Measurements from ENCODE around the gene FFAR3. TPM values are rescaled to one million over a fixed set of nuclear protein-coding genes. Genes with fewer than 3 reads are reported as not detected.

FFAR3 gene
- total RNA-seq, 1 experiment from 2014 or later, result not detected

GRCh38 chr19:35389192-35389861 is 31.1 kb downstream of the FFAR3 start:
- H3K4me3 ChIP-seq (ENCODE audit: low read length), result no peak overlapping the region
- no TSS peak for BruUV-seq (replicated peaks)
- intact Hi-C loops (cut with micrococcal nuclease), result no loop called here
- H3K4me1 ChIP-seq (ENCODE audit: insufficient read depth, low read length), result no peaks in the 10 kb centered on the region
- H3K36me3 ChIP-seq (ENCODE audit: low read depth, low read length), result no peaks in the 10 kb centered on the region
- H3K79me2 ChIP-seq (ENCODE audit: low read length), result no peaks in the 10 kb centered on the region
- POLR2A ChIA-PET (ENCODE audit: unreplicated experiment), result no interaction called here
- no peaks in the 10 kb centered on the region for H3F3A ChIP-seq (ENCODE audit: low read length, unreplicated experiment)
- H3K27me3 ChIP-seq (ENCODE audit: low read length), result no peaks in the 10 kb centered on the region
- 0 out of 2 replicates have a peak, but pooled peaks cover 6% of the 10 kb centered on the region for H3K9me3 ChIP-seq (ENCODE audit: low read length)
- no peaks in the 10 kb centered on the region for H4K20me1 ChIP-seq (ENCODE audit: low read length)
- CTCF ChIA-PET, result no interaction called here
- ATAC-seq, result no peak
- no peak overlapping the region for H3K27ac ChIP-seq (ENCODE audit: low read length)
- DNase-seq, result no peak
- no peak overlapping the region for H2AFZ ChIP-seq (ENCODE audit: low read length)
- TF ChIP-seq EZH2phosphoT487 (IDR thresholded peaks at IDR 0.05; ENCODE audit: borderline replicate concordance, low read length) (no peak), EZH2 (IDR thresholded peaks at IDR 0.05; ENCODE audit: low read length, unreplicated experiment) (no peak)
- TF ChIP-seq, protein P1, sequence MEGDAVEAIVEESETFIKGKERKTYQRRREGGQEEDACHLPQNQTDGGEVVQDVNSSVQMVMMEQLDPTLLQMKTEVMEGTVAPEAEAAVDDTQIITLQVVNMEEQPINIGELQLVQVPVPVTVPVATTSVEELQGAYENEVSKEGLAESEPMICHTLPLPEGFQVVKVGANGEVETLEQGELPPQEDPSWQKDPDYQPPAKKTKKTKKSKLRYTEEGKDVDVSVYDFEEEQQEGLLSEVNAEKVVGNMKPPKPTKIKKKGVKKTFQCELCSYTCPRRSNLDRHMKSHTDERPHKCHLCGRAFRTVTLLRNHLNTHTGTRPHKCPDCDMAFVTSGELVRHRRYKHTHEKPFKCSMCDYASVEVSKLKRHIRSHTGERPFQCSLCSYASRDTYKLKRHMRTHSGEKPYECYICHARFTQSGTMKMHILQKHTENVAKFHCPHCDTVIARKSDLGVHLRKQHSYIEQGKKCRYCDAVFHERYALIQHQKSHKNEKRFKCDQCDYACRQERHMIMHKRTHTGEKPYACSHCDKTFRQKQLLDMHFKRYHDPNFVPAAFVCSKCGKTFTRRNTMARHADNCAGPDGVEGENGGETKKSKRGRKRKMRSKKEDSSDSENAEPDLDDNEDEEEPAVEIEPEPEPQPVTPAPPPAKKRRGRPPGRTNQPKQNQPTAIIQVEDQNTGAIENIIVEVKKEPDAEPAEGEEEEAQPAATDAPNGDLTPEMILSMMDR (conservative IDR thresholded peaks at IDR 0.05; ENCODE audit: low read depth, low read length), result no peak
- H3K4me2 ChIP-seq (ENCODE audit: low read length), result no peak overlapping the region
- H3K9ac ChIP-seq (ENCODE audit: low read length), result no peak overlapping the region
- no peaks in the 10 kb centered on the region for H3K9me2 ChIP-seq (replicated peaks; ENCODE audit: low read length)

DNA sequence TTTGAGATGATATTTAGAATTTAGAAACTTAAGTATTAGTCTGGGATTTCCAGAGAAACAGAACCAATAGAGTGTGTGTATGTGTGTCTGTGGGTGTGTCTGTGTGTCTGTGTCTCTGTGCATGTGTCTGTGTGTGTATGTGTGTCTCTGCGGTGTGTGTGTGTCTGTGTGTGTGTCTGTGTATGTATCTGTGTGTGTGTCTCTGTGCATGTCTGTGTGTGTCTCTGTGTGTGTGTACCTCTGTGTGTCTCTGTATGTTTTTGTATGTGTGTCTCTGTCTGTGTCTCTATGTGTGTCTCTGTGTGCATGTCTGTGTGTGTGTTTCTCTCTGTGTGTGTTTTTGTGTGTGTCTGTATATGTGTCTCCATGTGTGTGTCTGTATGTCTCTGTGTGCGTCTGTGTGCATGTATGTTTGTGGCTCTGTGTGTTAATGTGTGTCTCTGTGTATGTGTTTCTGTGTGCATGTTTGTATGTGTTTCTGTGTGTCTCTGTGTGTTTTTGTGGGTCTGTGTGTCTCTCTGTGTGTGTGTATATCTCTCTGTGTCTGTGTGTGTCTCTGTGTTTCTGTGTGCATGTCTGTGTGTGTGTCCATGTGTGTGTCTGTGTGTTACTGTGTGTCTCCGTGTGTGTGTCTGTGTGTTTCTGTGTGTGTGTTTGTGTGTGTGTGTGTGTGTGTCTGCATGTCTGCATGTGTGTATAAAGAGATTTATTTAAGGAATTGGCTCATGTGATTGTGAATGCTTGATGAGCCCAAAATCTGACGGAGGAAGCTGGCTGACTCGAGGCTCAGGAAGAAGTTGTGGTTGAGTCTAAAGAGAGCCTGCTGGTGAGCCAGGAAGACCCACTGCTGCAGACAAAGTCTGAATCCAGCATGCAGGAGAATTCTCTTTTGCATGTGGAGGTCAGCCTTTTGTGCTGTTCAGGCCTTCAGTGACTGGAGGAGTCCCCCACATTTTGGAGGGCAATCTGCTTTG is 34.8 kb downstream of the FFAR3 start:
- POLR2A ChIA-PET (ENCODE audit: unreplicated experiment), result no interaction called here
- no peak overlapping the region for H2AFZ ChIP-seq (ENCODE audit: low read length)
- H3F3A ChIP-seq (ENCODE audit: low read length, unreplicated experiment), result no peaks in the 10 kb centered on the region
- H3K79me2 ChIP-seq (ENCODE audit: low read length), result no peaks in the 10 kb centered on the region
- no peaks in the 10 kb centered on the region for H3K4me1 ChIP-seq (ENCODE audit: insufficient read depth, low read length)
- H3K27me3 ChIP-seq (ENCODE audit: low read length), result no peaks in the 10 kb centered on the region
- H3K36me3 ChIP-seq (ENCODE audit: low read depth, low read length), result no peaks in the 10 kb centered on the region
- no peak overlapping the region for H3K9ac ChIP-seq (ENCODE audit: low read length)
- no peak overlapping the region for H3K4me3 ChIP-seq (ENCODE audit: low read length)
- no TSS peak for BruUV-seq (replicated peaks)
- H3K9me3 ChIP-seq (ENCODE audit: low read length), result no peaks in the 10 kb centered on the region
- H3K27ac ChIP-seq (ENCODE audit: low read length), result no peak overlapping the region
- H4K20me1 ChIP-seq (ENCODE audit: low read length), result no peaks in the 10 kb centered on the region
- intact Hi-C loops (cut with micrococcal nuclease), result no loop called here
- H3K4me2 ChIP-seq (ENCODE audit: low read length), result no peak overlapping the region
- no peak for TF ChIP-seq EZH2 (IDR thresholded peaks at IDR 0.05; ENCODE audit: low read length, unreplicated experiment)
- TF ChIP-seq, protein P1 (conservative IDR thresholded peaks at IDR 0.05; ENCODE audit: low read depth, low read length), result no peak
- no peak for TF ChIP-seq EZH2phosphoT487 (IDR thresholded peaks at IDR 0.05; ENCODE audit: borderline replicate concordance, low read length)
- DNase-seq, result no peak
- no peaks in the 10 kb centered on the region for H3K9me2 ChIP-seq (replicated peaks; ENCODE audit: low read length)
- no peak for ATAC-seq
- CTCF ChIA-PET, result no interaction called here
